ENCODE data around the gene CETP.

DNA sequence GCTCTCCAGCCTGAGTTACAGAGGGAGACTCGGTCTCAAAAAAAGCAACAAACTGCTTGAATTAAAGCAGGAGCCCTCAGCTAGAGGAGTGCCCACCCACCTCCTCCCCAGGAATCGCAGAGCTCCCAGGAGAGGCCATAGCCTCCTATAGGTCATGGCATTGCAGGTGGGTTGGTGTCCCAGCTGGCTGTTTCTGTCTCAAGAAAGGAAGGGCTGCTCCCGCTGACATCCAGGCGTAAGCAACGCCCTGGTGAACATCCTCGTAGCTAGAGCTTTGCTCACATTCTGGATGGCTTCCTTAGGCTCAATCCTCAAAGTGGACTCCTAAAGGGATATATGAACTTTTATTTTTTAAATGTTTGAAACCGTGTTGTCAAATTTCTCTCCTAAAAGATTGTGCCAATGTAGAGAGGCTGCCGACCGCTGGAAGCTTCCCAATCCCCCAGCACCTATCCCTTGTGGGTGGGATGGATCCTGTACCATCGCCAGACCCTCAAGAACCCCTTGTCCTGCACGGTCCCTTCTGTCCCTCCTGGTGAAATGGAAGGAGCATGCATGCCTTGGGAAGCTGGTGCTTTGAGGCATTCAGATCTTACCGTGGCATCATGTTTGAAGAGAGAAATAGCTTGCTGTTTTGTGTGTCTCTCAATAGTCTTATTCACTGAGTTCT, 33.5 kb downstream of the CETP start:
- no peak for TF ChIP-seq POLR2A (IDR thresholded peaks at IDR 0.05; ENCODE audit: low read depth, low read length)
- no peak for TF ChIP-seq TAF1 (IDR thresholded peaks at IDR 0.05; ENCODE audit: borderline replicate concordance, low read depth, low read length)
- TF ChIP-seq POLR2AphosphoS5 (IDR thresholded peaks at IDR 0.05; ENCODE audit: low read depth, low read length) = no peak

All from GM12892 (cell line).